ENCODE results near the gene ZFR2.

The ZFR2 gene

GRCh38 chr19:3807574-3808354, 61.1 kb downstream of the ZFR2 start:
- no peak overlapping the region for H3K4me3 Mint-ChIP-seq
- peaks cover 41% of the 10 kb centered on the region for H3K4me1 Mint-ChIP-seq
- H3K27ac Mint-ChIP-seq = peak overlapping the region; percentile 17
- H3K36me3 Mint-ChIP-seq = no peaks in the 10 kb centered on the region
- peaks cover 8% of the 10 kb centered on the region for H3K27me3 Mint-ChIP-seq
- DNase-seq = no peak
- peaks cover 9% of the 10 kb centered on the region for H3K9me3 Mint-ChIP-seq
- CTCF ChIA-PET = no interaction called here

- DNase-seq = no peak
- Mint-ChIP-seq H3K9me3 (peaks cover 9% of the 10 kb centered on the region), H3K4me1 (peaks cover 39% of the 10 kb centered on the region), H3K36me3 (no peaks in the 10 kb centered on the region), H3K27me3 (peaks cover 14% of the 10 kb centered on the region), H3K4me3 (no peak overlapping the region), H3K27ac (no peak overlapping the region)
- CTCF ChIA-PET = no interaction called here
These were observed 61.7 kb downstream of the ZFR2 start for GRCh38 chr19:3807131-3807480.

GRCh38 chr19:3805859-3806258, 63.0 kb downstream of the ZFR2 start:
- peaks cover 9% of the 10 kb centered on the region for H3K9me3 Mint-ChIP-seq
- DNase-seq = no peak
- H3K27me3 Mint-ChIP-seq = peaks cover 27% of the 10 kb centered on the region
- H3K27ac Mint-ChIP-seq = no peak overlapping the region
- H3K4me1 Mint-ChIP-seq = peaks cover 45% of the 10 kb centered on the region
- CTCF ChIA-PET = interaction anchor here (1.5 kb wide), 1 partner anchor 43 kb away, joined by 3 read pairs; the partner anchor contains the start of gene MRPL54
- no peak overlapping the region for H3K4me3 Mint-ChIP-seq
- no peaks in the 10 kb centered on the region for H3K36me3 Mint-ChIP-seq

- CTCF ChIA-PET = interaction anchor here (0.9 to 1.5 kb wide), 2 partner anchors 8 to 42 kb away, joined by 3 read pairs; partner anchors contain the start of gene MRPL54
These were observed 64.4 kb downstream of the ZFR2 start for GRCh38 chr19:3804429-3804828.

GRCh38 chr19:3803986-3804385, 64.9 kb downstream of the ZFR2 start:
- H3K36me3 Mint-ChIP-seq = peaks cover 2% of the 10 kb centered on the region
- no peak overlapping the region for H3K4me3 Mint-ChIP-seq
- no peak for DNase-seq
- H3K4me1 Mint-ChIP-seq = peaks cover 49% of the 10 kb centered on the region
- H3K27ac Mint-ChIP-seq = peak overlapping the region; percentile 22
- CTCF ChIA-PET = interaction anchor here (0.9 kb wide), 1 partner anchor 8 kb away, joined by 3 read pairs; no protein-coding TSS in a partner anchor
- peaks cover 7% of the 10 kb centered on the region for H3K9me3 Mint-ChIP-seq
- peaks cover 27% of the 10 kb centered on the region for H3K27me3 Mint-ChIP-seq

More at GRCh38 chr19:3804429-3804828, 64.4 kb downstream of the ZFR2 start:
- H3K36me3 Mint-ChIP-seq = no peaks in the 10 kb centered on the region
- no peak overlapping the region for H3K27ac Mint-ChIP-seq
- peaks cover 27% of the 10 kb centered on the region for H3K27me3 Mint-ChIP-seq
- H3K4me3 Mint-ChIP-seq = no peak overlapping the region
- peaks cover 9% of the 10 kb centered on the region for H3K9me3 Mint-ChIP-seq
- peaks cover 47% of the 10 kb centered on the region for H3K4me1 Mint-ChIP-seq
- no peak for DNase-seq

- no peak for DNase-seq
- no peak overlapping the region for H3K27ac Mint-ChIP-seq
- peaks cover 52% of the 10 kb centered on the region for H3K4me1 Mint-ChIP-seq
- peaks cover 2% of the 10 kb centered on the region for H3K36me3 Mint-ChIP-seq
- H3K27me3 Mint-ChIP-seq = peaks cover 27% of the 10 kb centered on the region
- no peak overlapping the region for H3K4me3 Mint-ChIP-seq
- CTCF ChIA-PET = interaction anchor here (0.9 kb wide), 1 partner anchor 9 kb away, joined by 3 read pairs; no protein-coding TSS in a partner anchor
- peaks cover 7% of the 10 kb centered on the region for H3K9me3 Mint-ChIP-seq
These were observed 65.5 kb downstream of the ZFR2 start for GRCh38 chr19:3803114-3803888.

- peaks cover 27% of the 10 kb centered on the region for H3K27me3 Mint-ChIP-seq
- CTCF ChIA-PET = interaction anchor here (1.6 kb wide), 1 partner anchor 21 kb away, joined by 4 read pairs; no protein-coding TSS in a partner anchor
- peak overlapping the region; percentile 54 for H3K4me3 Mint-ChIP-seq
- peaks cover 7% of the 10 kb centered on the region for H3K9me3 Mint-ChIP-seq
- H3K36me3 Mint-ChIP-seq = peaks cover 10% of the 10 kb centered on the region
- H3K27ac Mint-ChIP-seq = peak overlapping the region; percentile 58
- peaks cover 56% of the 10 kb centered on the region for H3K4me1 Mint-ChIP-seq
- peak; percentile 83 for DNase-seq
These were observed 67.3 kb downstream of the ZFR2 start for GRCh38 chr19:3801412-3802096.

GRCh38 chr19:3800996-3801395, 67.8 kb downstream of the ZFR2 start:
- DNase-seq = no peak
- peak overlapping the region; percentile 58 for H3K27ac Mint-ChIP-seq
- CTCF ChIA-PET = interaction anchor here (1.6 kb wide), 1 partner anchor 21 kb away, joined by 4 read pairs; no protein-coding TSS in a partner anchor
- H3K4me3 Mint-ChIP-seq = peak overlapping the region; percentile 54
- H3K4me1 Mint-ChIP-seq = peaks cover 54% of the 10 kb centered on the region
- H3K9me3 Mint-ChIP-seq = peaks cover 12% of the 10 kb centered on the region
- H3K27me3 Mint-ChIP-seq = peaks cover 27% of the 10 kb centered on the region
- peaks cover 14% of the 10 kb centered on the region for H3K36me3 Mint-ChIP-seq

- H3K27ac Mint-ChIP-seq = peak overlapping the region; percentile 90
- peaks cover 12% of the 10 kb centered on the region for H3K9me3 Mint-ChIP-seq
- H3K36me3 Mint-ChIP-seq = peaks cover 14% of the 10 kb centered on the region
- peak overlapping the region; percentile 31 for H3K4me3 Mint-ChIP-seq
- peaks cover 43% of the 10 kb centered on the region for H3K4me1 Mint-ChIP-seq
- peak; percentile 63 for DNase-seq
- H3K27me3 Mint-ChIP-seq = peaks cover 23% of the 10 kb centered on the region
- CTCF ChIA-PET = interaction anchor here (1.1 to 2.6 kb wide), 3 partner anchors 19 to 24 kb away, joined by 3 to 9 read pairs (median 8); no protein-coding TSS in a partner anchor
These were observed 70.7 kb downstream of the ZFR2 start for GRCh38 chr19:3798137-3798536.

GRCh38 chr19:3796358-3796757, 72.5 kb downstream of the ZFR2 start:
- no peak overlapping the region for H3K4me3 Mint-ChIP-seq

GRCh38 chr19:3793799-3794198, 75.0 kb downstream of the ZFR2 start:
- Mint-ChIP-seq H3K4me1 (peaks cover 14% of the 10 kb centered on the region), H3K36me3 (peaks cover 14% of the 10 kb centered on the region), H3K27ac (no peak overlapping the region), H3K9me3 (peaks cover 14% of the 10 kb centered on the region), H3K4me3 (no peak overlapping the region), H3K27me3 (peaks cover 30% of the 10 kb centered on the region)
- CTCF ChIA-PET = interaction anchor here (1.3 kb wide), 1 partner anchor 31 kb away, joined by 3 read pairs; the partner anchor contains the start of gene MRPL54
- DNase-seq = no peak

More at GRCh38 chr19:3796358-3796757, 72.5 kb downstream of the ZFR2 start:
- H3K27ac Mint-ChIP-seq = no peak overlapping the region
- CTCF ChIA-PET = interaction anchor here (1.8 to 2.6 kb wide), 2 partner anchors 8 to 26 kb away, joined by 6 to 9 read pairs; no protein-coding TSS in a partner anchor
- peaks cover 12% of the 10 kb centered on the region for H3K27me3 Mint-ChIP-seq
- H3K9me3 Mint-ChIP-seq = peaks cover 14% of the 10 kb centered on the region
- no peak for DNase-seq
- peaks cover 14% of the 10 kb centered on the region for H3K36me3 Mint-ChIP-seq
- peaks cover 29% of the 10 kb centered on the region for H3K4me1 Mint-ChIP-seq

- CTCF ChIA-PET = no interaction called here
- no peak for DNase-seq
- H3K4me3 Mint-ChIP-seq = no peak overlapping the region
- H3K36me3 Mint-ChIP-seq = peaks cover 11% of the 10 kb centered on the region
- peaks cover 6% of the 10 kb centered on the region for H3K4me1 Mint-ChIP-seq
- H3K27me3 Mint-ChIP-seq = peaks cover 32% of the 10 kb centered on the region
- no peak overlapping the region for H3K27ac Mint-ChIP-seq
- peaks cover 12% of the 10 kb centered on the region for H3K9me3 Mint-ChIP-seq
These were observed 76.7 kb downstream of the ZFR2 start for GRCh38 chr19:3792114-3792513.

GRCh38 chr19:3790941-3791340, 77.9 kb downstream of the ZFR2 start:
- Mint-ChIP-seq H3K27ac (no peak overlapping the region), H3K27me3 (peaks cover 39% of the 10 kb centered on the region), H3K4me1 (peaks cover 9% of the 10 kb centered on the region), H3K4me3 (no peak overlapping the region), H3K9me3 (peaks cover 2% of the 10 kb centered on the region), H3K36me3 (peaks cover 2% of the 10 kb centered on the region)
- CTCF ChIA-PET = no interaction called here
- DNase-seq = no peak
